Panc1 (cell line): ENCODE results near the gene ZNF212.

Source experiments
- CTCF ChIP-seq: fragments of 450-650 bp; IDR thresholded peaks from 2 replicates; pipeline ENCODE4 v1.5.1; 2017; ENCODE audit warnings: mild to moderate bottlenecking
- POLR2AphosphoS5 ChIP-seq: IDR thresholded peaks from 2 replicates; pipeline ENCODE4 v1.6.1; 2012; ENCODE audit warnings: mild to moderate bottlenecking, low read depth, low read length, moderate library complexity

GRCh38 chr7:149302222-149302621 is 62.8 kb downstream of the ZNF212 start:
- TF ChIP-seq CTCF (no peak), POLR2AphosphoS5 (no peak)
